Calu3 (cell line): ENCODE measurements around the gene NRG3. TPM values are rescaled to one million over a fixed set of nuclear protein-coding genes. Genes with fewer than 3 reads are reported as not detected.
"Not testable (repeated sequence)": the region's sequence is repeated elsewhere in the genome, so short reads cannot be mapped to it uniquely, and the experiment has no call there.

Experiments used
- BruUV-seq: library from RNA; stranded (reverse); fragments of 400-500 nt; replicated peaks from 2 replicates; lab custom pipeline; 2021; lab: Mats Ljungman, UMichigan
- CTCF ChIA-PET: fragments of 300-600 bp; sonication (Branson Sonifier 250); formaldehyde crosslinking; loops from one replicate; lab custom pipeline; 2022; ENCODE audit warnings: antibody characterized with exemption; lab: Charles Lee
- DNase-seq: peaks from one replicate; pipeline ENCODE4 v3.0.0; 2022
- H3K27ac Mint-ChIP-seq: one replicate; pipeline ENCODE4 v1.8.0; 2022; ENCODE audit warnings: mixed read lengths; ENCODE audit not compliant: unreplicated experiment
- H3K27me3 Mint-ChIP-seq: one replicate; pipeline ENCODE4 v1.8.0; 2022; ENCODE audit warnings: mixed read lengths; ENCODE audit not compliant: unreplicated experiment
- H3K36me3 Mint-ChIP-seq: one replicate; pipeline ENCODE4 v1.8.0; 2022; ENCODE audit warnings: mild to moderate bottlenecking, moderate library complexity, mixed read lengths; ENCODE audit not compliant: insufficient read depth, unreplicated experiment
- H3K4me1 Mint-ChIP-seq: one replicate; pipeline ENCODE4 v1.8.0; 2022; ENCODE audit warnings: mild to moderate bottlenecking, low read depth, mixed read lengths; ENCODE audit not compliant: unreplicated experiment
- H3K4me3 Mint-ChIP-seq: one replicate; pipeline ENCODE4 v1.8.0; 2022; ENCODE audit warnings: mild to moderate bottlenecking, low read depth, moderate library complexity, mixed read lengths; ENCODE audit not compliant: unreplicated experiment
- H3K9me3 Mint-ChIP-seq: one replicate; pipeline ENCODE4 v1.8.0; 2022; ENCODE audit warnings: low read depth, mixed read lengths; ENCODE audit not compliant: unreplicated experiment
- intact Hi-C: fragments of 100-400 bp; cut with micrococcal nuclease; formaldehyde crosslinking; loops from one replicate; pipeline ENCODE4 v1.10.0; 2022; ENCODE audit not compliant: unreplicated experiment
- total RNA-seq: library from RNA; stranded (reverse); gene quantifications from 2 replicates; pipeline ENCODE4 v1.2.3, GENCODE V29; 2022
- TF ChIP-seq, protein P1 (sequence below): fragments of 200-600 bp; IDR thresholded peaks from one replicate; pipeline ENCODE4 v1.8.0; 2022; ENCODE audit warnings: antibody characterized with exemption; ENCODE audit not compliant: unreplicated experiment

Gene NRG3
- total RNA-seq, 1 experiment from 2014 or later: 46.3 TPM

DNA sequence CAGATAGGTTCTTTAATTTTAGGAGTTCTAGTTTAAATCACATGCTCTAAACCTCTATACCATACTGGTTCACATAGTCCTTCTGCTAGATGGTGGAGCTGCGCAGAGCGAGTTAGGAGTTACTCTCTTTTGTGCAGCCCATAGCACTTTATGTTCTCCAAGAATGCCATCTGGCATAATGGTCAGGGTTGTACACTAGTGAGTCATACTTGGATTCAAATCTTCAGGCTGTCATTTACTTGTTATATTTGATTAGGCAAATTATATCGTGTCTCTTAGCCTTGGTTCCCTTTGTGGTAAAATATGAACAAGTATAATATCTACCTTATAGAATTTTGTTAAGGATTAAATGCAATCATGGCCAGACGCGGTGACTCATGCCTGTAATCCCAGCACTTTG, 1078.3 kb downstream of the NRG3 start:
- intact Hi-C loops: no loop called here
- Mint-ChIP-seq H3K27me3 (no peaks in the 10 kb centered on the region), H3K9me3 (no peaks in the 10 kb centered on the region), H3K36me3 (no peaks in the 10 kb centered on the region), H3K27ac (no peak overlapping the region), H3K4me1 (no peaks in the 10 kb centered on the region), H3K4me3 (no peak overlapping the region)
- BruUV-seq: no TSS peak
- TF ChIP-seq, protein P1, sequence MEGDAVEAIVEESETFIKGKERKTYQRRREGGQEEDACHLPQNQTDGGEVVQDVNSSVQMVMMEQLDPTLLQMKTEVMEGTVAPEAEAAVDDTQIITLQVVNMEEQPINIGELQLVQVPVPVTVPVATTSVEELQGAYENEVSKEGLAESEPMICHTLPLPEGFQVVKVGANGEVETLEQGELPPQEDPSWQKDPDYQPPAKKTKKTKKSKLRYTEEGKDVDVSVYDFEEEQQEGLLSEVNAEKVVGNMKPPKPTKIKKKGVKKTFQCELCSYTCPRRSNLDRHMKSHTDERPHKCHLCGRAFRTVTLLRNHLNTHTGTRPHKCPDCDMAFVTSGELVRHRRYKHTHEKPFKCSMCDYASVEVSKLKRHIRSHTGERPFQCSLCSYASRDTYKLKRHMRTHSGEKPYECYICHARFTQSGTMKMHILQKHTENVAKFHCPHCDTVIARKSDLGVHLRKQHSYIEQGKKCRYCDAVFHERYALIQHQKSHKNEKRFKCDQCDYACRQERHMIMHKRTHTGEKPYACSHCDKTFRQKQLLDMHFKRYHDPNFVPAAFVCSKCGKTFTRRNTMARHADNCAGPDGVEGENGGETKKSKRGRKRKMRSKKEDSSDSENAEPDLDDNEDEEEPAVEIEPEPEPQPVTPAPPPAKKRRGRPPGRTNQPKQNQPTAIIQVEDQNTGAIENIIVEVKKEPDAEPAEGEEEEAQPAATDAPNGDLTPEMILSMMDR: no peak
- no peak for DNase-seq
- CTCF ChIA-PET: interaction anchor here (0.6 kb wide), 1 partner anchor 26 kb away, joined by 3 read pairs; no protein-coding TSS in a partner anchor

DNA sequence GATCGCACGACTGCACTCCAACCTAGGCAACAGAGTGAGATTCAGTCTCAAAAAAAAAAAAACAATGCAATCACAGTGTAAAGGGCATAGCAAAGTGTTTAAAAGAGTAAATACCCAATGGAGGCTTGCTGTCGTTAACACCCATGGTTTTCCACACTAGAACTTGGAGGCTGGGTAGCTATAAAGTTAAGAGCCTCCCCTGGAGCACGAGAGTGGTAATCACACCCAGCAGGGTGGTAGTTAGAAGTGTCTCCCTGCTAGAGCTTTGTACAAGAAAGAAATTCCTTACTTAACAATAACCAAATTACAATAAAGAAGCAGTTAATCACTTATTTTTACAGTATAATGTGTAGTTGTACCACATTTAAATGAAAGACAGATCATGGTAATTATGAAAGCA, 1078.9 kb downstream of the NRG3 start:
- CTCF ChIA-PET: interaction anchor here (0.6 to 0.7 kb wide), 2 partner anchors 25 to 629 kb away, joined by 3 read pairs; no protein-coding TSS in a partner anchor

DNA sequence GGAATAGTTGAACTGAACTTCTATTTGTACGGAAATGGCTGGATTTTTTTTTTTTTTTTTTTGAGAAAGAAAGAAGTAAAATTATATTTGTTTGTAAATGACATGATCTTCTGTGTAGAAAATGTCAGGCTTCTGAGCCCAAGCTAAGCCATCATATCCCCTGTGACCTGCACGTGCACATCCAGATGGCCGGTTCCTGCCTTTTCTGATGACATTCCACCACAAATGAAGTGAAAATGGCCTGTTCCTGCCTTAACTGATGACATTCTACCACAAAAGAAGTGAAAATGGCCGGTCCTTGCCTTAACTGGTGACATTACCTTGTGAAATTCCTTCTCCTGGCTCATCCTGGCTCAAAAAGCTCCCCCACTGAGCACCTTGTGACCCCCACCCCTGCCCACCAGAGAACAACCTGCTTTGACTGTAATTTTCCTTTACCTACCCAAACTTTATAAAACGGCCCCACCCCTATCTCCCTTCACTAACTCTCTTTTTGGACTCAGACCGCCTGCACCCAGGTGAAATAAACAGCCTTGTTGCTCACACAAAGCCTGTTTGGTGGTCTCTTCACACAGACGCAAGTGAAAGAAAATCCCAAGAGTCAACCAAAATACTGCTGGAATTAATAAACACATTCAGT, 1085.5 kb downstream of the NRG3 start:
- H3K36me3 Mint-ChIP-seq, H3K27me3 Mint-ChIP-seq, H3K9me3 Mint-ChIP-seq, BruUV-seq, H3K4me3 Mint-ChIP-seq, intact Hi-C loops, H3K4me1 Mint-ChIP-seq, DNase-seq, CTCF ChIA-PET, H3K27ac Mint-ChIP-seq: not testable (repeated sequence)

More for the DNA sequence above, 1078.9 kb downstream of the NRG3 start:
- H3K4me1 Mint-ChIP-seq: no peaks in the 10 kb centered on the region
- H3K27ac Mint-ChIP-seq: no peak overlapping the region
- no TSS peak for BruUV-seq
- intact Hi-C loops: no loop called here
- TF ChIP-seq, protein P1: no peak
- no peaks in the 10 kb centered on the region for H3K36me3 Mint-ChIP-seq
- no peaks in the 10 kb centered on the region for H3K27me3 Mint-ChIP-seq
- H3K9me3 Mint-ChIP-seq: no peaks in the 10 kb centered on the region
- no peak overlapping the region for H3K4me3 Mint-ChIP-seq
- DNase-seq: no peak

DNA sequence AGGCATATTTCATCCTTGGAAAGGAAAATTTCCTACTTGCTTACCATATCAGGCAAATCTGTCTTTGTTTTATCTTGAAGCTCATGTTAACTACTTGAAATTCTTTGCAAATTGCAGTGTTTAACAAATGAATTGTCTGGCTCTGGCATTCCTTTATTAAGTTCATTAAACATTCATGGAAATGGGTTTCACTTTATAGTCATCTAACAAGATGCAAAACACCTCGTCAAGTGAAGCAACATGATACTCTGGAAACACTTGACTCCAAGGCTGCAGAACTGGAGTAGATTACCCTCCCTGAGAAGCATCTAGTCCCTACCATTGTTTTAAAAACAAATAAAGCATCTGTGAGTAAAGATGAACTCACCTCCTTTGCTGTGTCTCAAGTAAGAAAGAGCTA, 1086.9 kb downstream of the NRG3 start:
- Mint-ChIP-seq H3K27ac (no peak overlapping the region), H3K9me3 (no peaks in the 10 kb centered on the region), H3K4me1 (no peaks in the 10 kb centered on the region), H3K27me3 (no peaks in the 10 kb centered on the region), H3K4me3 (no peak overlapping the region), H3K36me3 (no peaks in the 10 kb centered on the region)
- no TSS peak for BruUV-seq
- no peak for DNase-seq
- intact Hi-C loops: no loop called here
- TF ChIP-seq, protein P1: no peak
- CTCF ChIA-PET: no interaction called here

DNA sequence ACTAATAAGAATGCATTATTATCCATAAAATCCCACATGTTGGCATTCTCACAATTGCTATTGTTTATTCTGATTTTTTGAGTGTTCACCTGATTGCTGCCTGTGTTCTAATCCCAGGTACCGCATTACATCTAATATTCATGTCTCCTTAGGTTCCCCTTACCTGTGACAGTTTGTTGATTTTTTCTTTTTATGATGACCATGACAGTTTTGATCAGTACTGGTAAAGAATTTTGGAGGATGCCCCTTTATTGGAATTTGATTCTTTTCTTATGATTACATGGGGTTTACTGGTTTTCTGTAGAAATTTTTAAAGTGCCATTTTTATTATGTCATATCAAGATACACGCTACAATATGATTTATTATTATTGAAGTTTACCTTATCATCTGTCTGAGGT, 1091.1 kb downstream of the NRG3 start:
- no peak overlapping the region for H3K4me3 Mint-ChIP-seq
- no peak for DNase-seq
- H3K4me1 Mint-ChIP-seq: no peaks in the 10 kb centered on the region
- intact Hi-C loops: no loop called here
- CTCF ChIA-PET: no interaction called here
- BruUV-seq: no TSS peak
- TF ChIP-seq, protein P1: no peak
- no peaks in the 10 kb centered on the region for H3K9me3 Mint-ChIP-seq
- H3K36me3 Mint-ChIP-seq: no peaks in the 10 kb centered on the region
- no peak overlapping the region for H3K27ac Mint-ChIP-seq
- H3K27me3 Mint-ChIP-seq: no peaks in the 10 kb centered on the region
